Activated naive CD4-positive, alpha-beta T cell treated with anti-CD3 and anti-CD28 coated beads, Interleukin-2, amount 50 U/mL, for 16 hours (primary cell): ENCODE data around the gene EYA2.
"Not testable (repeated sequence)": the region's sequence is repeated elsewhere in the genome, so short reads cannot be mapped to it uniquely, and the experiment has no call there.

Experiments
- DNase-seq: peaks from one replicate; pipeline ENCODE4 v3.0.0-alpha.2; 2020

The EYA2 gene

DNA sequence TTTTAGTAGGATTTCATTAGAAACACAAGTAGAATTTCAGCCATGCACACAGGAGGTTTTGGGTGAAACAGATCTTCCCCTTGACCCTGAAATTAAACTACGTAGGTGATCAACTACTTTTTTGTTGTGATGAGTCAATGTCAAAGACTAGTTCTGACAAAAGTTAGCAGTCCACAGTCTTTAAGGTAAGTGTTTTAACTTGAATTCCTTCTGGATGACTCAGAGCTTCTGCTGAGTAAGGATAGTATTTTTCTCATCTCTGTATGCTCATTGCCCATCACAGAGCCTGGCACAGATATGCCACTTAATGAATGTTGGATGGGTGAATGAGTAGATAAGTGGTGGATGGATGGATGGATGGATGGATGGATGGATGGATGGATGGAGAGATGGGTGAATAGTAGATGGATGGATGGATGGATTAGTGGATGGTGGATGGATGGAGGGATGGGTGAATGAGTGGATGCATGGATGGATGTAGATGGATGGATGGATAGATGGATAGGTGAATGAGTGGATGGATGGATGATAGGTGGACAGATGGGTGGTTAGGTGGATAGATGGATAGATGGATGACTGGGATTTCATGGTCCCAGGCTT, 296.5 kb downstream of the EYA2 start:
- no peak for DNase-seq

DNA sequence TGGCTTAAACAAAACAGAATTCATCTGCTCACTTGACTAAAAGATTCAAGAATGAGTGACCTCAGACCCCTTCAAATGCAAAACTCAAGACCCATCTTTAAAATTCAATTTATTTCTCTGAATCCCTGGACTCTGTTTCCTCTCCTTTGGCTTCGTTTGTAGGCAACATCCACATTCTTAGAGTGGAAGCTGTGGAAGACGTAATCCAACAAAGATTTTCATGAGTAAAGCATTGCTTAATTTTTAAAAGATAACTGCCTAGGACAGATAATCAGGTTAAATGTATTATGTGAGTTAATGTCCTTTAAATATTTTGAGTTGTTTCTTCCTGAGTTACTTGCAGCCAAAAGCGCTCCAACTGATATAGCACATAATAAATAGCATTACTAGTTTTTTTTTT, 297.3 kb downstream of the EYA2 start:
- no peak for DNase-seq

DNA sequence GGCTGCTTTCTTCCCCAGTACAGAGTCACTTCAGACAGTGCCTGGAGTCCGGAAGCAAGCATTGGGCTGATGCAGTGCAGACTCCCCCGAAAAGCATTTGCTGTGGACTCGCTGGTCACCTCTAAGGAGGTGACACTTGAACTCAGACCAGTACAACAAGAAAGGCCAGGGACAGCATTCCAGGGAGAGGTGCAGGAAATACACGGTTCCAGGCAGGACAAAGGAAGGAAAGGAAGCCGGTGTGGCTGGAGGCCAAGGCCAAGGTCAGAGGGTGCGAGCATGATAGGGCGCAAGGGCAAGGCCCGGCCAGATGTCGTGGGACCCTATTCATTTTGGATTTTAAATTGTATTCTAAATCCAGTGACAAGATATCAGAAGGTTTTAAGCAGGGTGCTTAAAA, 300.9 kb downstream of the EYA2 start:
- no peak for DNase-seq

DNA sequence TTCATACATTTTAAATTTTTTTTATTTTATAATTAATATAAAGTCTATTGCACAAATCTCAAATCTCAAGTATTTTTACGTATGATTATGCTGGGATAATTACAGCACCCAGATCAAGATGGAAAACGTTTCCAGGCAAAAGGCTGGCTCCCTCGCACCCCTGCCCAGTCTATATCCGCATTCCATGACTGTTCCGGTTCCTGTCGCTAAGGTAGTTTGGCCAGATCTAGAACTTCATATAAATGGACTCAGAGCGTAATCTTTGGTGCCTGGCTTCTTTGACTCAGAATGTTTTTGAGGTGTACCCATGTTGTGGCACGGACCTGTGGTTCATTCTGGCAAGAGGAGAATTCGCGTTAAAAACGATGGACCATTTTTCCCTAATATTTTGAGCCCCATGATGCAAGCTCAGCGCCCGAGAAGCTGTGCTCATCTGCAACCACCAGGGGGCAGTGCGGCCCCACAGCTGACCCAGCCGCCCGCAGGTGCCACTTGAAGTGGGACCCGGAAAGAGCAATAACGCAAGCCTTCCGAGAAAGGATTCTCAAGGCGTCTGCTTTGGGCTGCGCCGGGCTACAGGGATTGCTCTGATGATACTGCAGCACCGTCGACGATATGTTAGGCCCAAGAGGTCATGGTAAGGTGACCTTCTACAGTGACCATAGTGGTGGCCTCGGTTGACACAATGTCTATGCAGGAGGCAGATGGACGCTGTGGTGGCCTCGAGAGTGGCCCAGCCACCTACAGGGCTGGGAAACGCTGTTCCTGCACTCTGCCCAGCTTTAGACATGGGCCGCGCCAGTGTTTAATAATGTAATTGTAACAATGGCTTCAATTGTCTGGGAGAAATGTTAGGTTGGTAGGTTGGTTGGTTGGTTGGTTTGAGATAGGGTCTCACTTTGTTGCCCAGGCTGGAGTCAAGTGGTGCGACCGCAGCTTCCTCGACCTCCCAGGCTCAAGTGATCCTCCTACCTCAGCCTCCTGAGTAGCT, 301.7 kb downstream of the EYA2 start:
- DNase-seq, result peak; percentile 76

DNA sequence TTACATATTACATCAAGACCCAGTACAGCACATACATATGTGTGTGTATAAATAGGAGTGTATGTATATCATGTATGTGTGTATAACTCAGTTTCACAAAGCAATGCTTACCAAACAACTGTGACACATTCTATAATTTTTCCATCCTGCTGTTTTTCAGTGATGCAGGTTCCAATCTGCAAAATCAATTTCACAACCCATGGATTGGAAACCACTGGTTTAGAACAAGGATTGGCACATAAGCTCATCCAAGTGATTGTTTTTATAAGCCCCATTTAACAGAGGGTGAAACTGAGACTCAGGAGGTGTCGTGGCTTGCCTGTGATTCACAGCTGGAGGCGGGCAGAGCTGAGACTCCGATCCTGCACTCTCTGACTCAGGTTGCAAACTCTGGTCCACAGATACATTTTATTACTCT, 303.6 kb downstream of the EYA2 start:
- DNase-seq, result peak; percentile 41

DNA sequence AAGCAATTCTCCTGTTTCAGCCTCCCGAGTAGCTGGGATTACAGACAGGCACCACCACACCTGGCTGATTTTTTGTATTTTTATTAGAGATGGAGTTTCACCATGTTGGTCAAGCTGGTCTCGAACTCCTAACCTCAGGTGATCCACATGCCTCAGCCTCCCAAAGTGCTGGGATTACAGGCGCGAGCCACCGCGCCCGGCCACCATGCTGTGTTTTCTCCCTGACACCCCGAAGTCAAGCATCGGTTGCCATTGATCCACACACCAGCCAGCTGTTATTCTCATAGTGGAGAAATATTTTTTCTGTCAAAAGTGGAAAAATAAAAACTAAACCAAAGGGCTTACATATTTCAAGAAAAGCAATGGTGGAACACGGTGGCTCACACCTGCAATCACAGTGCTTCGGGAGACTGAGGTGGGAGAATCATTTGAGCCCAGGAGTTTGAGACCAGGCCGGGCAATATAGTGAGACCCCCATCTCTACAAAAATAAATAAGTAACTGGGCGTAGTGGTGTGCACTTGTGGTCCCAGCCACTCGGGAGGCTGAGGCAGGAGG, 304.4 kb downstream of the EYA2 start:
- DNase-seq, result no peak

DNA sequence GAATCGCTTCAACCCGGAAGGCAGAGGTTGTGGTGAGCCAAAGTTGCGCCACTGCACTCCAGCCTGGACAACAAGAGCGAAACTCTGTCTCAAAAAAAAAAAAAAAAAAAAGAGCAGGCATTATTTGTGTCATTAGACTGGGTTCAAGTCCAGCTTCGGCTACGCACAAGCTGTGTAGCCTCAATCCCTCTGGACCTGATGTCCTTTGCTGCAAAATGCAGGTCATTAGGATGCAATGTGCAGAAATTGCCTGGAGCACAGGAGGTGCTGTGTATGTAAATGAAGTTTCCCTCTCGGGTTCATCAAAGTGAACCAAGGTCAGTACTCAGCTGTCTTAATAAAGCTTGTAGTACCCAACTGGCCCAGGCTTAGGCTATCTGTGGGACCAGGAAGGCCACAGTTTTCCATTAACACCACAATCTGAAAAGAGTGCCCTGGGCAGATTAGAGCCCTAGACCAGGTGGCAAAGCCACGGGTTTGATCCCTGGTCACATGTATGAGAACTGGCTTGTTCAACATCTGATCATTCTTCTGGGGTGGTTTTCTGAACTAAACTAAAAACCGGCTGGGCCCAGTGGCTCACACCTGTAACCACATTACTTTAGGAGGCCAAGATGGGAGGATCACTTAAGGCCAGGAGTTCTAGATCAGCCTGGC, 306.6 kb downstream of the EYA2 start:
- DNase-seq, result no peak

DNA sequence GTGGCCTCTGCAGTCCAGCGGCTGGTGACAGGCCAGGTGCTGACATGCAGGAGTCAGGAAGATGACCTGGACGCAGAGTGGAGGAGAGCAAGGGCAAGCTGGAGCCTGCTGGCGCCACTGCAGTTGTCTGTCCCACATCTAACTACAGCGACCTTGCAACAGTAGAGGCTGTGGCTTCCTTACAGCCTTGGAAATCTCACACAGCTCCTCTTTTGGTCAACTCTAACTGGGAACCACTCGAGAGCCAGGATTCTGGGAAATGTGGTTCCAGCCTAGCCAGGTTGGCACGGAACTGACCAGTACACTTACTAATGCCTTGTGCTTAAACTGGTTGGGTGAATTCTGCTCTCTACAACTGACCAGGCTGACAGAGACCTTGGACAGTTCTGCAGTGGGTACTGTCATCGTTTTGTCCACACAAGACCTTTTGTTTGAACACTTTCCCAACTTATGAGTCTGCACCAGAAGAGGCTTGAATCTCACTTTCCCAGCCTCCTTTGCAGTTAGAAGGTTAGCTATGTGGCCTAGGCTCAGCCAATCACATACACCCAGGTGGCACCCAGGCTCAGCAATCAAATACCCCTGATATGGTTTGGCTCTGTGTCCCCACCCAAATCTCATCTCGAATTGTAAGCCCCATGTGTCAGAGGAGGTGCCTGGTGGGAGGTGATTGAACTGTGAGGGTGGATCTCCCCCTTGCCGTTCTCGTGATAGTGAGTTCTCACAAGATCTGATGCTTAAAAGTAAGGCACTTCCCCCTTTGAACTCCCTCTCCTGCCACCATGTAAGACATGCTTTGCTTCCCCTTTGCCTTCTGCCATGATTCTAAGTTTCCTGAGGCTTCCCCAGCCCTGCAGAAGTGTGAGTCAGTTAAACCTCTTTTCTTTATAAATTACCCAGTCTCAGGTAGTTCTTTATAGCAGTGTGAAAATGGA, 308.4 kb downstream of the EYA2 start:
- DNase-seq, result no peak

DNA sequence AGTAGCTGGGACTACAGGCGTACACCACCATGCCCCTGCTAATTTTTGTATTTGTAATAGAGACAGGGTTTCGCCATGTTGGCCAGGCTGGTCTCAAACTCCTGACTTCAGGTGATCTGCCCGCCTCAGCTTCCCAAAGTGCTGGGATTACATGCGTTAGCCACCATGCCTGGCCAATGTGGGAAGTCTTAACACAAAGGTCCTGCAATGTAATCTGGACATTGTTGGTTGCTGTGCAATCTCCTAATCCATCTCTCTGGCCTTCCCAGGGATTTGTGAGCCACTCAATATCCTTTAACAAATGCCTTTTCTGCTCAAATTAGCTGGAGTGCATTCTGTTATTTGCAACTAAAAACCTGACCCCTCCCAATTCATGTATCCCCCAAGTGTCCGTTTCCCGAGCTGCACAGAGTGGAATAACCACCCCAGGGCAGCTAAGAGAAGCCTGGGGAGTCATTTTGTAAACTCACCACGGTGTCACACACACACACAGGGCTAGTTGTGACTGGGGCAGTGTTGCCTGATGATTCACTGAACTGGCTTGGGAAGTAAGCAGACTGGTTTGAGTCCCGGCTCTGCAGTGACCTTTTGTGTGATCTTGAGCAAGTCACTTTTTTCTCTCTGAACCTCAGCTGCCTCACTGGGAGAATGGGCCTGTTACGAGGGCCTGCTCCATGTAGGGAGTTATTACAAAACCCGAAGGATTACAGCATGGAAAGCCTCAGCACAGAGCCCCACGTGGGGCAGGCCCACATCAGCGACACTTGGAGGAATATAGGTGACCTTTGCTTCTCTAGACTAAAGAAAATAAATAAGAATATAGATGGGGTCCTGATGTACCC, 309.6 kb downstream of the EYA2 start:
- no peak for DNase-seq

DNA sequence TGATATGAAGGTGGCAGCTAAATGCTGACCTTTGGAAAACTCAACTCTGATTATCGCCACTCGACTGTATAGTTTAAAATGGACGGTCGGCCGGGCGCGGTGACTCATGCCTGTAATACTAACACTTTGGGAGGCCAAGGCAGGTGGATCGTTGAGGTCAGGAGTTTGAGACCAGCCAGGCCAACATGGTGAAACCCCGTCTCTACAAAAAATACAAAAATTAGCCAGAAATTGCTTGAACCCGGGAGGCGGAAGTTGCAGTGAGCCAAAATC, 310.1 kb downstream of the EYA2 start:
- not testable (repeated sequence) for DNase-seq

DNA sequence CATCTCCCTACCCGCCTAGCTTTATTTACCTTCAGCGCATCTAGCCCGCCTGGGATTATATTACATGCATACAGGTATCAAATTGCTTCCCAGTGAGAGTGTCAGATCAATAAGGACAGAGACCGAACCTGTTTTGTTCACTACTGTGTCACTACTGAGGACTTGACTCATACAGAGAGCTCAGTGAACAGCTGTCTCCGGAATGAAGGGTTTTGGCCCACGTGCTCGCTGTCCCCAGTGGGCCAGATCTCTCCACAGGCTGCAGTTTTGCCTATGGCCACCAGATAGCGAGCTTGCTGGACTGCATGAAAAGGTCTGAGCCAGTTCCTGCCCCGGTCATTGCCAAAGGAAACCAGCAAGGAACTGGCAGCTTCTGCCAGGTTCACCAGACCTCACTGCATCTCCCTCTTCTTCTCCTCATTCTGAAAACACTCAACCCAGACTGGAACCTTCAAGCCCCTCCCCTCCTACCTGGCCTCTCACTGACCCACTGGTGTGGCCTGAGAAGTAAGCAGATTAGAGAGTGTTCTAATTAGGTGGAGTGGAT, 311.0 kb downstream of the EYA2 start:
- no peak for DNase-seq

DNA sequence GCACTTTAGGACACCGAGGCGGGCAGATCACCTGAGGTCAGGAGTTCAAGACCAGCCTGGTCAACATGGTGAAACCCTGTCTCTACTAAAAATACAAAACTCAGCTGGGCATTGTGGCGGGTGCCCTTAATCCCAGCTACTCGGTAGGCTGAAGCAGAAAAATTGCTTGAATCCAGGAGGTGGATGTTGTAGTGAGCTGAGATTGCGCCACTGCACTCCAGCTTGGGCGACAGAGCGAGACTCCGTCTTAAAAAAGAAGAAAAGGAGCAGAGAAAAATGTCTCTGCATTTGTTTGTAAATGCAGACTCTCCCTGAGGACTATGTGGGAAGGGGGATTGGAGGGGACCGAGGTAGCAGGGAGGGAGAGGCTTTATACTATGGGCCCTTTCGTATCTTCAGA, 311.9 kb downstream of the EYA2 start:
- not testable (repeated sequence) for DNase-seq

DNA sequence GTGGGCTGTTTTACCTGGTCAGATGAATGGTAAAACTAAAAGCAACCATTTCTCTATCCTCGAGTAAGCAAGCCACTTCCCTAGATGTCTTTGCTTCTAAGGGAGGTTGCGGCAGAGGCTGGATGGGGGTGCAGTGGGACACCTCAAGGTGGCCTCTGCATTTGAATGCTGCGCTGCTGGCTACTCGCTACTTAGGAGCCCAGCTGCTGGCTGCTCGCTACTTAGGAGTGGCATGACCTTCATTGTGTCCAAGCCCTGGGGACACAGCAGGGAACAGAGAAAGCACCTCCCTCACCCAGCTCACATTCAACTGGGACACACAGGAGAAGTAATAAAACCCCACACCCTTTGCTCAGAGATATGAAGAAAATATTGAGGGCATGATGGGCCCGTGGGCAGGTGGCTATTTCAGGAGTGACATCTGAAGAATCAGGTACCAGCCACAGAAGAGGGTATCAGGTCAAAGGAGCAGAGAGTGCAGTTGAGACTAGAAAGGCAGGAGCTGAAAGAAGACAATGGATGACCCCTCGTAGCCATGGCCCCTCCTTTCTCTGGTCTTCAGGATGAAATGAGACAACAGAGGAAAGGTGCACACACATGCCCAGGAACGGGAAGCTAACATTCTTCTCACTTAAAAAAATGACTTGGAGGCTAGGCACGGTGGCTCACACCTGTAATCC, 312.5 kb downstream of the EYA2 start:
- DNase-seq, result no peak

DNA sequence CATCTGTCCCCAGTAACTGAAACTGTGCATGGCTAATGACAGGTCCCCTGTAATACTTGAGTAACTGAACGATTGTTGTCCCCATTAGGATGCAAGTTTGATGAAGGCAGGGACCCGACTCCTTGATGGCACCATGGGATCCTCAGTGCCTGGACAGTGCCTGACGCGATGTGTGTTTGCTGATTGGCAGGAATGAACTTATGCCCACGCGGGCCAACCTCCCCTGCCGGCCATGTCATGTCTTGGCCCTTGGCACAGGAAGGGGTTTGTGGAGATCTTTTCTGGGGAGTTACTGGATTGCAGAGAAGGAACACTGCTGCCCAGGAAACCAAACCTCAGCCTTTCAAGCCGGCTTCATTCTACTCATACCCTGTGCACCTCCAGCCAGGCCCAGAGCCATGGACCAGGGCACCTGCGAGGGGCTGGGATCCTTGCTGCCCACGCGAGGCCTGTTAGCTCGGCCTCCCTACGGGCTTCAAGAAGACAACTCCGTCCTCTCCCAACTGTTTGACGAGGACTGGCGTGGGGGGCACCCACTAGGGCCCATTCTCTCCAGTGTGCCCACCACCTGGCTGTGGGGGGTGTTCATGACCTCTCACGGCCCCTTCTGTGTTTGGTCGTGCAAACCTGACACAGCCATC, 314.0 kb downstream of the EYA2 start:
- DNase-seq, result no peak

DNA sequence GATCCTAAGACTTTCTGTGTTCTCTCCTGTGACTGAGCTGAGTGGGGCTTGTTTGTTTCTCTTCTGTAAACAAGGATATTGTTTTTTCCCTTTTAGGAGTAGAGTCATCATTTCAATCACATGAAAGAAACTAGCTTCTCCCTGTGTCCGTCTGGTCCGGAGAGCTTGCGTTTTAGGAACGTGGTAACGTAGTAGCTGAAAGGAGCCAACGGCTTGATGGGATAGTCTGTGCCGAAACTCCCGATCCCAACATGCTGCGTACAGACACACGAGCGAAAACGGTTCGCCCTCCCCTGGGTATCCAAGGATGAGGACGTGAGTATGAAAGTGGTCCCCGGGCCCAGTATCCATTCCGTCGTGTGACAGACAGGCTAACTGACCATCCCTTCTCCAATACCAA, 315.3 kb downstream of the EYA2 start:
- DNase-seq, result no peak

DNA sequence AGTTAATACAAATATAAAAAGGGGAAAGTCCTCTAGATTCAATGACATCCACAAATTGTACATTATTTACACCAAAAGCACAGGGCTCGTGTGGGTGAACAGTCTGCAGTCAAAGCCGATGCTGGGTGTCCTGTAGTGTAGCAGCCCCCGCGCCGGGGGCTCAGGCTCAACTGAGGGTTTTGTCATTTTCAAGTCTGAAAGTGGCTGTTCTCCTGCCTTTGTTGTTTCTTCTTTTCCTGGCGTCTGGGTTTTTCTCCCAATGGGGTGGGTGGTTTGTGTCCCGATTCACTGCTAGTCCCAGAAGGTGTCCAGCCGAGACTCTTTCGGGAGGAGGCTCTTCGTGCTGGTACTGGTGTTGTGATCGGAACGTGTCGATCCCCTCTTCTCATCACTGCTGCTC, 315.8 kb downstream of the EYA2 start:
- DNase-seq, result no peak

DNA sequence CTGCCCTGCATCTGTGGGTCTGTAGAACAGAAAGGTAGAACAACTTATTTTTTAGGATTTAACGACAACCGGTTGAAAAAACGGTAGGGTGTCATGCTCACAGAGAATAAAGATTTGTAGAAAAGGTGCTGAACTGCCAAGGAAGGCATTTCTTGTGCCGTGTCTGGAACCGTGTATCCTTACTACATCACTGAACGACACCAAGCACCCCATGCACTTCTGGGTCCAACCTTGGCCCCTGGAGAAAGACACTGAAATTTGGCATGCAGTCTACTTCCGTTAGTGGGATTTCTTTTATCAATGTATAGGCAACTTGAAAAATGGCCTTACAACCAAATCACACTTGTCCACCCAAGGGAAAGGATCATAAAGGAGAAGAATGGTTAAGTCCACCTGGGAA, 316.4 kb downstream of the EYA2 start:
- DNase-seq, result no peak

DNA sequence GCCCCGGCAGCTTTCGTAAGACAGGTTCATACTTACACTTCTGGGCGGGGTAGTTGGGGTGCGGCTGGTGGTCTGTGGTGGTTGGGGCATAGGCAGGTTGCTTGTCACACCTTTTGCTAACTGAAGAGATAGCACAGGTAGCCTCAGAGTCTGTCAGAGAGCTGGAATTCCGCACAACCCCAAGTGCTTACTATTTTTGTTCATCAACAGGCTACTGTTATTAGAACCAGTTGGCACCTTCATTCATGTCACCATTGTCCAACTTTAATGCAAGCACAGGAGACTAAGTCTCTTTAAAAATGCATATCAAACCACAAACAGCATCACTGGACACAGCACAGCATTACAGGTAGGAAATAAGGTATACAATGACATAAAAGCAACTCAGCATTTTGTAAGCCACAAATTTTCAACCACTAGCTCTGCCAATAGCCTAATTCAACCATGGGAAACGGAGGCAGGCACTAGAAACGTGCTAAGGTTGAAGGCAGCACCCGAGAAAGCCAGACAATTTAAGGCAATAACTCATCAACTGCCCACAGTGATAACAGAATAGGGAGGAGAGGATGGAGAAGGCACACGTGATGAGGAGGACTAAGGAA, 318.1 kb downstream of the EYA2 start:
- DNase-seq, result no peak

DNA sequence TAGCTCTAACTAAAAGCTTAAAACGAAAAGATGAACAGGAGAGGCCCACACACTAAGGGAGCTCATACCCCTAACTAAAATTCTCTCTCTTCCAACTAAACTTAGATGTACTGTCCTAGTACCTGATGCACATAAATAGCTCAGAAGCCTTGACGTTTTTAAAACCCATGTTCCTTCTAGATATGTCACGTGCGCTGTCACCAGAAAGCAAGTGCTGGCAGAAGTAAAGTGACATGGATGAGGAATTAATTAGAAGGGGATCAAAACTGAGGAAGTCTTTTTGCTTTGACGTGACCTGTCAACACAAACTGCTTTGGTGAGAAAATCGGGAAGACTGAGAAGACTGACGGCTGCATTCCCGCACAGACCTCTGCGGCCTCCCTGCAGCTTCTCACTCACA, 319.3 kb downstream of the EYA2 start:
- no peak for DNase-seq
